Neuronal stem cell (in vitro differentiated cells): ENCODE data around the gene ATOX1.

Experiments
- DNase-seq: peaks from one replicate; pipeline ENCODE4 v3.0.0-alpha.2; 2013; ENCODE audit warnings: low spot score
- H2AFZ ChIP-seq: one replicate; pipeline ENCODE4 v1.6.1; 2013; ENCODE audit warnings: mild to moderate bottlenecking, low read length, inconsistent platforms
- H2AK5ac ChIP-seq: 2 replicates; pipeline ENCODE4 v1.6.1; 2013; ENCODE audit warnings: low read depth, mild to moderate bottlenecking, inconsistent platforms, low read length, moderate library complexity, mixed read lengths
- H2BK120ac ChIP-seq: 2 replicates; pipeline ENCODE4 v1.6.1; 2013; ENCODE audit warnings: low read depth, mild to moderate bottlenecking, inconsistent platforms, low read length, moderate library complexity, mixed read lengths
- H2BK12ac ChIP-seq: one replicate; pipeline ENCODE4 v1.6.1; 2013; ENCODE audit warnings: low read length, inconsistent platforms
- H2BK15ac ChIP-seq: 2 replicates; pipeline ENCODE4 v1.6.1; 2013; ENCODE audit warnings: mild to moderate bottlenecking, low read length, inconsistent platforms, mixed read lengths
- H2BK5ac ChIP-seq: one replicate; pipeline ENCODE4 v1.6.1; 2013; ENCODE audit warnings: inconsistent platforms, mild to moderate bottlenecking, low read length, moderate library complexity
- H3K14ac ChIP-seq: one replicate; pipeline ENCODE4 v1.6.1; 2013; ENCODE audit warnings: low read length, inconsistent platforms
- H3K18ac ChIP-seq: 2 replicates; pipeline ENCODE4 v1.6.1; 2013; ENCODE audit warnings: low read length, inconsistent platforms
- H3K23ac ChIP-seq: 2 replicates; pipeline ENCODE4 v1.6.1; 2013; ENCODE audit warnings: low read depth, mild to moderate bottlenecking, mixed read lengths, low read length, inconsistent platforms; ENCODE audit not compliant: poor library complexity
- H3K27ac ChIP-seq: replicated peaks from 3 replicates; pipeline ENCODE4 v1.5.1; 2013; ENCODE audit warnings: low read length, inconsistent platforms
- H3K27me3 ChIP-seq, 3 experiments: 2 replicates each; pipeline ENCODE4 v1.6.1; 2013; ENCODE audit warnings: low read length in 3 of 3, mild to moderate bottlenecking in 2 of 3, inconsistent platforms in 1 of 3, low read depth in 1 of 3, mixed read lengths in 1 of 3, moderate library complexity in 1 of 3; ENCODE audit not compliant: control insufficient read depth in 3 of 3, insufficient read depth in 3 of 3
- H3K36me3 ChIP-seq, 2 donors: replicated peaks in 1 of 2; 2 replicates each; pipeline ENCODE4 v1.6.1; 2013; ENCODE audit warnings: low read length in 2 of 2; ENCODE audit not compliant: control insufficient read depth in 2 of 2, insufficient read depth in 2 of 2
- H3K4ac ChIP-seq: 2 replicates; pipeline ENCODE4 v1.6.1; 2013; ENCODE audit warnings: inconsistent platforms, mild to moderate bottlenecking, low read length, moderate library complexity
- H3K4me1 ChIP-seq, 2 donors: 1 replicate in 1 of 2; 2 replicates in 1 of 2; pipeline ENCODE4 v1.6.1; 2013; ENCODE audit warnings: low read length in 2 of 2, low read depth in 1 of 2; ENCODE audit not compliant: control insufficient read depth in 2 of 2, insufficient read depth in 1 of 2
- H3K4me2 ChIP-seq: one replicate; pipeline ENCODE4 v1.6.1; 2013; ENCODE audit warnings: mild to moderate bottlenecking, low read length, inconsistent platforms; ENCODE audit not compliant: insufficient read depth, poor library complexity, severe bottlenecking
- H3K4me3 ChIP-seq, 2 donors: 2 replicates each; pipeline ENCODE4 v1.5.1; 2013; ENCODE audit warnings: low read length in 2 of 2, mild to moderate bottlenecking in 2 of 2, inconsistent platforms in 1 of 2, moderate library complexity in 1 of 2
- H3K79me1 ChIP-seq: one replicate; pipeline ENCODE4 v1.6.1; 2013; ENCODE audit warnings: low read depth, mild to moderate bottlenecking, inconsistent platforms, low read length, moderate library complexity
- H3K9ac ChIP-seq: one replicate; pipeline ENCODE4 v1.6.1; 2013; ENCODE audit warnings: mild to moderate bottlenecking, low read depth, low read length, inconsistent platforms; ENCODE audit not compliant: poor library complexity
- H3K9me3 ChIP-seq, 2 donors: replicated peaks in 1 of 2; 2 replicates each; pipeline versions ENCODE3 to v1.6.1; 2013; ENCODE audit warnings: low read length in 2 of 2, mild to moderate bottlenecking in 2 of 2, inconsistent platforms in 1 of 2, low read depth in 1 of 2, mixed read lengths in 1 of 2, moderate library complexity in 1 of 2; ENCODE audit not compliant: control insufficient read depth in 2 of 2, insufficient read depth in 1 of 2
- H4K8ac ChIP-seq: one replicate; pipeline ENCODE4 v1.6.1; 2013; ENCODE audit warnings: low read depth, mild to moderate bottlenecking, inconsistent platforms, low read length, moderate library complexity
- H4K91ac ChIP-seq: one replicate; pipeline ENCODE4 v1.6.1; 2013; ENCODE audit warnings: low read length, low read depth, mild to moderate bottlenecking, inconsistent platforms; ENCODE audit not compliant: poor library complexity
- WGBS, 2 donors: extraction: QIAGEN DNeasy Blood & Tissue Kit; methylation state at CpG; one replicate each; pipeline ENCODE4 v1.1.7; 2013; ENCODE audit warnings: missing lambda C conversion rate in 2 of 2, mixed read lengths in 1 of 2; ENCODE audit not compliant: insufficient read length in 2 of 2, insufficient replicate concordance in 1 of 2; ENCODE audit errors: extremely low coverage in 2 of 2; 5-methylcytosine and 5-hydroxymethylcytosine counted together

The ATOX1 gene

GRCh38 chr5:151757233-151758140 lies 944 bp downstream of the ATOX1 start:
- H3K27ac ChIP-seq, result no peak overlapping the region
- no CpG with 5 or more reads among the region's 9 CpGs for WGBS, 2 donors

GRCh38 chr5:151755383-151755782 lies 3.0 kb downstream of the ATOX1 start:
- Histone ChIP-seq H3K4me1 (peaks cover 5 to 10% of the 10 kb centered on the region in 2 donors), H3K4ac (no peak overlapping the region), H2BK120ac (no peak overlapping the region), H3K14ac (no peak overlapping the region), H2AK5ac (no peak overlapping the region), H3K36me3 (peaks cover 0 to 13% of the 10 kb centered on the region in 2 donors), H3K18ac (no peak overlapping the region), H2BK15ac (no peak overlapping the region), H4K91ac (no peak overlapping the region), H2BK12ac (no peak overlapping the region), H3K4me2 (no peak overlapping the region), H4K8ac (no peak overlapping the region), H2BK5ac (no peak overlapping the region), H3K27me3 (no peaks in the 10 kb centered on the region), H2AFZ (no peak overlapping the region), H3K23ac (no peak overlapping the region), H3K9me3 (no peaks in the 10 kb centered on the region), H3K9ac (no peak overlapping the region), H3K79me1 (no peaks in the 10 kb centered on the region), H3K4me3 (no peak overlapping the region), H3K27ac (no peak overlapping the region)
- no peak for DNase-seq
- WGBS, 2 donors, result no CpG with 5 or more reads among the region's 3 CpGs

More at GRCh38 chr5:151757233-151758140, 944 bp downstream of the ATOX1 start:
- H3K18ac ChIP-seq, result peak overlapping the region; percentile 68
- DNase-seq, result no peak
- H3K4me2 ChIP-seq, result peak overlapping the region; percentile 95
- H3K4ac ChIP-seq, result no peak overlapping the region
- no peaks in the 10 kb centered on the region for H3K9me3 ChIP-seq
- peak overlapping the region; percentile 91 for H3K4me3 ChIP-seq
- no peaks in the 10 kb centered on the region for H3K27me3 ChIP-seq
- H3K4me1 ChIP-seq, result peaks cover 5 to 12% of the 10 kb centered on the region in 2 donors
- H2AFZ ChIP-seq, result peak overlapping the region; percentile 95
- peaks cover 0 to 8% of the 10 kb centered on the region in 2 donors for H3K36me3 ChIP-seq
- H4K8ac ChIP-seq, result no peak overlapping the region
- H2BK12ac ChIP-seq, result no peak overlapping the region
- H2AK5ac ChIP-seq, result no peak overlapping the region
- H2BK120ac ChIP-seq, result no peak overlapping the region
- H3K14ac ChIP-seq, result no peak overlapping the region
- no peaks in the 10 kb centered on the region for H3K79me1 ChIP-seq
- no peak overlapping the region for H2BK5ac ChIP-seq
- H4K91ac ChIP-seq, result no peak overlapping the region
- H2BK15ac ChIP-seq, result no peak overlapping the region
- peak overlapping the region; percentile 93 for H3K9ac ChIP-seq
- no peak overlapping the region for H3K23ac ChIP-seq

- Histone ChIP-seq H3K18ac (no peak overlapping the region), H3K23ac (no peak overlapping the region), H3K27me3 (no peaks in the 10 kb centered on the region), H3K4me3 (no peak overlapping the region), H3K4me1 (no peaks in the 10 kb centered on the region), H2BK120ac (no peak overlapping the region), H2AFZ (no peak overlapping the region), H2BK12ac (no peak overlapping the region), H4K8ac (no peak overlapping the region), H2AK5ac (no peak overlapping the region), H4K91ac (no peak overlapping the region), H2BK5ac (no peak overlapping the region), H3K79me1 (no peaks in the 10 kb centered on the region), H3K36me3 (peaks cover 0 to 14% of the 10 kb centered on the region in 2 donors), H3K9ac (no peak overlapping the region), H3K4me2 (no peak overlapping the region), H3K4ac (no peak overlapping the region), H3K14ac (no peak overlapping the region), H3K27ac (no peak overlapping the region), H2BK15ac (no peak overlapping the region), H3K9me3 (no peaks in the 10 kb centered on the region)
- no CpG with 5 or more reads among the region's 4 CpGs for WGBS, 2 donors
- no peak for DNase-seq
These were observed 6.8 kb downstream of the ATOX1 start for GRCh38 chr5:151751593-151751992.

GRCh38 chr5:151751091-151751490 lies 7.3 kb downstream of the ATOX1 start:
- Histone ChIP-seq H3K18ac (no peak overlapping the region), H2BK120ac (no peak overlapping the region), H3K14ac (no peak overlapping the region), H2BK5ac (no peak overlapping the region), H4K91ac (no peak overlapping the region), H3K9ac (no peak overlapping the region), H2AK5ac (no peak overlapping the region), H3K4me3 (no peak overlapping the region), H3K4me1 (no peaks in the 10 kb centered on the region), H3K9me3 (no peaks in the 10 kb centered on the region), H3K23ac (no peak overlapping the region), H3K27ac (no peak overlapping the region), H3K36me3 (peaks cover 0 to 17% of the 10 kb centered on the region in 2 donors), H3K4ac (no peak overlapping the region), H3K4me2 (no peak overlapping the region), H3K27me3 (no peaks in the 10 kb centered on the region), H2AFZ (no peak overlapping the region), H4K8ac (no peak overlapping the region), H2BK12ac (no peak overlapping the region), H2BK15ac (no peak overlapping the region), H3K79me1 (no peaks in the 10 kb centered on the region)
- WGBS, 2 donors, result no CpG with 5 or more reads among the region's 4 CpGs
- DNase-seq, result no peak
